Heart right ventricle (tissue), 16 donors: ENCODE measurements around the gene CHD3. TPM values are rescaled to one million over a fixed set of nuclear protein-coding genes. Genes with fewer than 3 reads are reported as not detected.

Source experiments
- ATAC-seq, 8 donors: fragments of 200-7000 bp; cut with Tn5 transposase; one replicate each; pipeline ENCODE4 v1.9.1; 2020; ENCODE audit warnings: mild to moderate bottlenecking in 8 of 8, moderate library complexity in 8 of 8, moderate number of reproducible peaks in 1 of 8
- DNase-seq, 2 donors: peaks; one replicate each; pipeline ENCODE4 v3.0.0-alpha.2; 2020
- H3K27ac ChIP-seq, 10 donors: fragments of 200-600 bp; sonication (generic) in 2 of 10; one replicate each; pipeline versions ENCODE4 v1.5.0 to v1.8.0; 2020 to 2022; ENCODE audit warnings: mild to moderate bottlenecking in 3 of 10
- H3K27me3 ChIP-seq, 7 donors: fragments of 200-600 bp; one replicate each; pipeline ENCODE4 v1.8.0; 2021 to 2022; ENCODE audit warnings: mild to moderate bottlenecking in 2 of 7
- H3K36me3 ChIP-seq, 9 donors: fragments of 200-600 bp; sonication (generic) in 1 of 9; one replicate each; pipeline versions ENCODE4 v1.5.0 to v1.8.0; 2020 to 2022; ENCODE audit warnings: mild to moderate bottlenecking in 2 of 9
- H3K4me1 ChIP-seq, 9 donors: fragments of 200-600 bp; sonication (generic) in 1 of 9; one replicate each; pipeline versions ENCODE4 v1.5.0 to v1.8.0; 2020 to 2022; ENCODE audit warnings: mild to moderate bottlenecking in 4 of 9
- H3K4me3 ChIP-seq, 10 donors: fragments of 200-600 bp; sonication (generic) in 2 of 10; one replicate each; pipeline versions ENCODE4 v1.5.0 to v1.8.0; 2020 to 2022; ENCODE audit warnings: mild to moderate bottlenecking in 7 of 10, moderate library complexity in 2 of 10
- H3K9me3 ChIP-seq, 11 donors: fragments of 200-600 bp in 10 of 11; sonication (generic) in 2 of 11; one replicate each; pipeline versions ENCODE4 v1.5.0 to v1.8.0; 2013 to 2022; ENCODE audit warnings: mild to moderate bottlenecking in 2 of 11, control low read depth in 1 of 11, moderate library complexity in 1 of 11
- CTCF ChIP-seq, 9 donors: fragments of 200-600 bp; sonication (generic) in 2 of 9; IDR thresholded peaks; one replicate each; pipeline versions ENCODE4 v1.5.0 to v1.8.0; 2021 to 2022; ENCODE audit warnings: antibody characterized with exemption in 9 of 9, mild to moderate bottlenecking in 5 of 9, moderate library complexity in 1 of 9
- WGBS, 2 donors: extraction: QIAGEN DNeasy Blood & Tissue Kit; methylation state at CpG; one replicate each; pipeline ENCODE4 v1.1.7; 2013; ENCODE audit warnings: inconsistent platforms in 1 of 2; 5-methylcytosine and 5-hydroxymethylcytosine counted together
- intact Hi-C, 10 donors: fragments of 100-400 bp; cut with DNase I; formaldehyde crosslinking; loops; one replicate each; pipeline versions ENCODE4 v1.11.1 to v1.14.2; 2022
- polyA plus RNA-seq, 2 donors: library from polyadenylated mRNA; stranded (reverse); fragments of 200-250 nt; gene quantifications; one replicate each; pipeline ENCODE4 v1.2.3, GENCODE V29; 2013
- total RNA-seq, 10 donors: library from RNA; stranded (reverse); fragmentation: NEBNext Ultra II Directional in 3 of 10; extraction: Animal tissue kit (Norgen Biotek cat#: 25700) in 3 of 10; gene quantifications; one replicate each; pipeline versions ENCODE4 v1.2.1 to v1.2.4, GENCODE V29; 2021 to 2023
- donor health status: Arrhythmogenic right ventricular cardiomyopathy.
- donor health status: ischemic (EF 13 %, LVEDD 7.1; RV severe dilation, severe dysfunction).
- donor health status: healthy with polysubstance abuse.
- donor health status: DM: no; HTN: yes; CAD: no.
- donor health status: DM: no; HTN: no; CAD: no.
- donor health status: ischemic (EF 25% LVEDD 6.9; RV normal size, moderate dysfunction).
- donor health status: ischemic (EF 25% LVEDD 5.7; RV mildly dilated, moderate dysfunction).
- donor health status: healthy.
- donor health status: DM: yes; HTN: yes; CAD: no.
- donor health status: Ischemic cardiomyopathy.
- donor health status: ischemic (EF 35%, LVEDD 5.7; RV mildly dilated, moderate dysfunction).
- donor health status: nonischemic (EF 11% LVEDD 7.7; RV severe dilation, severe dysfunction).
- donor health status: DM: yes; HTN: yes; CAD: no.
- donor health status: PGD.
- donor health status: ischemic (EF 29% LVEDD 5.4; RV normal size, mild dysfunction).
- donor health status: nonischemic (EF 23%, LVEDD 6.1; RV moderate dilation, normal function).

Gene CHD3
- total and polyA plus RNA-seq, 12 donors = 8.2 to 29.0 (median 11.1) TPM

- Histone ChIP-seq H3K36me3 (peaks cover 0 to 31% (median 10%) of the 10 kb centered on the region in 9 donors), H3K4me3 (peak overlapping the region in 8 of 10 donors; percentile 18 to 78 (median 44)), H3K27me3 (no peaks in the 10 kb centered on the region), H3K4me1 (peaks cover 11 to 77% (median 53%) of the 10 kb centered on the region in 9 donors), H3K9me3 (no peaks in the 10 kb centered on the region), H3K27ac (peak overlapping the region in 6 of 10 donors; percentile 3 to 94 (median 74))
- WGBS, 2 donors = 23 to 45% methylated on average over 3 of the region's 3 CpGs
- DNase-seq (no peak), ATAC-seq (no peak)
- intact Hi-C loops = no loop called here
- no peak for TF ChIP-seq CTCF (IDR thresholded peaks at IDR 0.05)
These were observed 4.7 kb upstream of the CHD3 start for GRCh38 chr17:7883781-7884386.

GRCh38 chr17:7884581-7885366 lies 3.8 kb upstream of the CHD3 start:
- TF ChIP-seq CTCF (IDR thresholded peaks at IDR 0.05) = no peak
- Histone ChIP-seq H3K4me3 (peak overlapping the region; percentile 40 to 96 (median 78)), H3K27me3 (no peaks in the 10 kb centered on the region), H3K9me3 (no peaks in the 10 kb centered on the region), H3K27ac (peak overlapping the region; percentile 6 to 98 (median 92)), H3K36me3 (peaks cover 0 to 22% (median 10%) of the 10 kb centered on the region in 9 donors), H3K4me1 (peaks cover 18 to 83% (median 62%) of the 10 kb centered on the region in 9 donors)
- ATAC-seq (no peak), DNase-seq (peak in 1 of 2 donors; percentile 27)
- intact Hi-C loops = loop anchor here in 2 of 10 donors (5.0 kb wide), 2 partner anchors 48 to 52 kb away; partner anchors contain the start of genes CNTROB (in 1 of the 2), KDM6B (in 1 of the 2) and TRAPPC1 (in 1 of the 2)
- 5 to 7% methylated on average over 11 to 78 of the region's 100 CpGs for WGBS, 2 donors

- peak in 1 of 8 donors; percentile 0 for ATAC-seq
- intact Hi-C loops = loop anchor here in 3 of 10 donors (2.0 to 5.0 kb wide), 3 partner anchors 29 to 53 kb away; partner anchors contain the start of genes NAA38 (in 2 of the 3), CNTROB (in 1 of the 3), KDM6B (in 1 of the 3) and TRAPPC1 (in 1 of the 3)
- 1% methylated on average over 41 to 56 of the region's 64 CpGs for WGBS, 2 donors
These were observed 3.0 kb upstream of the CHD3 start for GRCh38 chr17:7885367-7886226.

More at GRCh38 chr17:7885367-7886226, 3.0 kb upstream of the CHD3 start:
- Histone ChIP-seq H3K4me1 (peaks cover 19 to 83% (median 65%) of the 10 kb centered on the region in 9 donors), H3K9me3 (no peaks in the 10 kb centered on the region), H3K4me3 (peak overlapping the region; percentile 40 to 96 (median 78)), H3K27ac (peak overlapping the region; percentile 6 to 98 (median 92)), H3K27me3 (no peaks in the 10 kb centered on the region), H3K36me3 (peaks cover 0 to 17% (median 2%) of the 10 kb centered on the region in 9 donors)
- DNase-seq = peak; percentile 25 to 47
- peak in 1 of 9 donors; percentile 10 for TF ChIP-seq CTCF (IDR thresholded peaks at IDR 0.05)
